Tibial nerve (tissue), 3 donors: ENCODE data around the gene ATAD3B.
"Not testable (repeated sequence)": the region's sequence is repeated elsewhere in the genome, so short reads cannot be mapped to it uniquely, and the experiment has no call there.

ENCODE experiments used
- CTCF ChIP-seq, 5 experiments: fragments of 200-600 bp in 3 of 5; fragments of 450-650 bp in 2 of 5; sonication (generic) in 3 of 5; IDR thresholded peaks; one replicate each; pipeline ENCODE4 v1.5.1; 2016 to 2019; ENCODE audit warnings: antibody characterized with exemption in 5 of 5, mild to moderate bottlenecking in 3 of 5, moderate library complexity in 2 of 5
- POLR2A ChIP-seq, 2 donors: fragments of 450-650 bp; IDR thresholded peaks; one replicate each; pipeline ENCODE4 v1.6.1; 2017; ENCODE audit warnings: antibody characterized with exemption in 2 of 2, mild to moderate bottlenecking in 2 of 2, moderate library complexity in 2 of 2

GRCh38 chr1:1514376-1514775, 42.8 kb downstream of the ATAD3B start:
- not testable (repeated sequence) for TF ChIP-seq CTCF, POLR2A (IDR thresholded peaks at IDR 0.05)
